Mesothelial cell of epicardium (in vitro differentiated cells): ENCODE data around the gene AOX1. TPM values are rescaled to one million over a fixed set of nuclear protein-coding genes. Genes with fewer than 3 reads are reported as not detected.

Experiments used
- DNase-seq, 2 experiments: peaks; one replicate each; pipeline ENCODE4 v3.0.0; 2021; ENCODE audit warnings: low spot score in 2 of 2; ENCODE audit not compliant: unreplicated experiment in 2 of 2
- H3K27ac Mint-ChIP-seq: 2 replicates; pipeline ENCODE4 v1.8.0; 2021; ENCODE audit warnings: mixed read lengths
- H3K27me3 Mint-ChIP-seq: 2 replicates; pipeline ENCODE4 v1.8.0; 2021; ENCODE audit warnings: low read depth, mixed read lengths
- H3K36me3 Mint-ChIP-seq: 2 replicates; pipeline ENCODE4 v1.8.0; 2021; ENCODE audit warnings: mixed read lengths
- H3K4me1 Mint-ChIP-seq: 2 replicates; pipeline ENCODE4 v1.8.0; 2021; ENCODE audit warnings: mixed read lengths
- H3K4me3 Mint-ChIP-seq: 2 replicates; pipeline ENCODE4 v1.8.0; 2021; ENCODE audit warnings: mild to moderate bottlenecking, moderate library complexity, mixed read lengths
- H3K9me3 Mint-ChIP-seq: 2 replicates; pipeline ENCODE4 v1.8.0; 2021; ENCODE audit warnings: mixed read lengths
- total RNA-seq: library from RNA; stranded (reverse); gene quantifications from 3 replicates; pipeline ENCODE4 v1.2.1, GENCODE V29; 2021
- TF ChIP-seq, protein P1 (sequence below): fragments of 200-600 bp; sonication (generic); IDR thresholded peaks from one replicate; pipeline ENCODE4 v1.5.0; 2021; ENCODE audit warnings: antibody characterized with exemption; ENCODE audit not compliant: unreplicated experiment

Gene AOX1
- total RNA-seq, 1 donor from 2014 or later: 2.2 TPM

DNA sequence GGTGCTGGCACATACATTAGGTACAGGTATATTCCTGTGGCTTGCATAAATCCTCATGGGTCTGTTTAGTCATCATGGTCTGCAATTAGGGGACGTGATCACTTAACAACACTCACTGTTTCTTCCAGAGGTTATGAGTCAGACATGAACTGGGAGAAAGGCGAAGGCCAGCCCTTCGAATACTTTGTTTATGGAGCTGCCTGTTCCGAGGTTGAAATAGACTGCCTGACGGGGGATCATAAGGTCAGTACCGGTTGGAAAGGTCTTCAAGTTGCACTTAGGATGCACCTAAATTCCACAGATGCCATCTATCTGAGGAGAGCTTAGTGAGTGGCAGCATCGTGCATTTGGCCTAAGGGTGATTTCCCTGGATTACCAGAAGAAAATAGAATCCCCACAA is 76.9 kb downstream of the AOX1 start:
- no peak for DNase-seq
- Mint-ChIP-seq H3K27me3 (no peaks in the 10 kb centered on the region), H3K4me3 (no peak overlapping the region), H3K36me3 (no peaks in the 10 kb centered on the region), H3K27ac (no peak overlapping the region), H3K9me3 (peaks cover 6% of the 10 kb centered on the region), H3K4me1 (peaks cover 4% of the 10 kb centered on the region)
- TF ChIP-seq, protein P1, sequence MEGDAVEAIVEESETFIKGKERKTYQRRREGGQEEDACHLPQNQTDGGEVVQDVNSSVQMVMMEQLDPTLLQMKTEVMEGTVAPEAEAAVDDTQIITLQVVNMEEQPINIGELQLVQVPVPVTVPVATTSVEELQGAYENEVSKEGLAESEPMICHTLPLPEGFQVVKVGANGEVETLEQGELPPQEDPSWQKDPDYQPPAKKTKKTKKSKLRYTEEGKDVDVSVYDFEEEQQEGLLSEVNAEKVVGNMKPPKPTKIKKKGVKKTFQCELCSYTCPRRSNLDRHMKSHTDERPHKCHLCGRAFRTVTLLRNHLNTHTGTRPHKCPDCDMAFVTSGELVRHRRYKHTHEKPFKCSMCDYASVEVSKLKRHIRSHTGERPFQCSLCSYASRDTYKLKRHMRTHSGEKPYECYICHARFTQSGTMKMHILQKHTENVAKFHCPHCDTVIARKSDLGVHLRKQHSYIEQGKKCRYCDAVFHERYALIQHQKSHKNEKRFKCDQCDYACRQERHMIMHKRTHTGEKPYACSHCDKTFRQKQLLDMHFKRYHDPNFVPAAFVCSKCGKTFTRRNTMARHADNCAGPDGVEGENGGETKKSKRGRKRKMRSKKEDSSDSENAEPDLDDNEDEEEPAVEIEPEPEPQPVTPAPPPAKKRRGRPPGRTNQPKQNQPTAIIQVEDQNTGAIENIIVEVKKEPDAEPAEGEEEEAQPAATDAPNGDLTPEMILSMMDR: no peak

DNA sequence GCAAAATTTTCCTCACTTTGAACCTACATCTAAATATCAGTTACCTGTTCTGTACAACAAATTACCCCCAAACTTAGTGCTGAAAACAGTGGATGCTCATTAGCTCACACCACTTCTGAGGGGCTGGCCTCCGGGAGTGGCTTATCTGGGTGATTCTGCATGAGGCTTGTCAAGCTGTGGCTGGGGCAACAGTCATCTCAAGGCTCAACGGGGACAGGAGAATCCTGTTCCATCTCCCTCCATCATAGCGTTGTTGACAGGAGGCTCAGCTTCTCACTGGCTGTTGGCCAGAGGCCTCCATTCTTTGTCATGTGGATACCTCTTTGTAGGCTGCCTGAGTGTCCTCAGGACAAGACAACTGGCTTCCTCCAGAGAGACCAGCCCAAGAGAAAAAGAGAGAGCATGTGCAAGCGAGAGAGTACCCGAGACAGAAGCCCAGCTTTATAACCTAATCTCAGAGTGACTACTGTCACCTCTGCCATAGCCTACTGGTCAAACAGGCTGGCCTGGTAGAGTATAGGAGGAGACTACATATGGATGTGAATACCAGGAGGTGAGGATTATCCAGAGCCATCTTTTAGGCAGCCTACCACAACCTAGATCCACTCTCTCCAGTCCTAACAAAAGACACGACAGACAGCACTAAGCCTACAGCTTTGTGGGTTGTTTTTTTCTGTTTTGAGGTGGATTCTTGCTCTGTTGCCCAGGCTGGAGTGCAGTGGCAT is 79.1 kb downstream of the AOX1 start:
- Mint-ChIP-seq H3K4me1 (peaks cover 4% of the 10 kb centered on the region), H3K4me3 (no peak overlapping the region), H3K9me3 (peaks cover 6% of the 10 kb centered on the region), H3K27ac (no peak overlapping the region), H3K36me3 (no peaks in the 10 kb centered on the region), H3K27me3 (no peaks in the 10 kb centered on the region)
- TF ChIP-seq, protein P1: no peak
- DNase-seq: no peak

DNA sequence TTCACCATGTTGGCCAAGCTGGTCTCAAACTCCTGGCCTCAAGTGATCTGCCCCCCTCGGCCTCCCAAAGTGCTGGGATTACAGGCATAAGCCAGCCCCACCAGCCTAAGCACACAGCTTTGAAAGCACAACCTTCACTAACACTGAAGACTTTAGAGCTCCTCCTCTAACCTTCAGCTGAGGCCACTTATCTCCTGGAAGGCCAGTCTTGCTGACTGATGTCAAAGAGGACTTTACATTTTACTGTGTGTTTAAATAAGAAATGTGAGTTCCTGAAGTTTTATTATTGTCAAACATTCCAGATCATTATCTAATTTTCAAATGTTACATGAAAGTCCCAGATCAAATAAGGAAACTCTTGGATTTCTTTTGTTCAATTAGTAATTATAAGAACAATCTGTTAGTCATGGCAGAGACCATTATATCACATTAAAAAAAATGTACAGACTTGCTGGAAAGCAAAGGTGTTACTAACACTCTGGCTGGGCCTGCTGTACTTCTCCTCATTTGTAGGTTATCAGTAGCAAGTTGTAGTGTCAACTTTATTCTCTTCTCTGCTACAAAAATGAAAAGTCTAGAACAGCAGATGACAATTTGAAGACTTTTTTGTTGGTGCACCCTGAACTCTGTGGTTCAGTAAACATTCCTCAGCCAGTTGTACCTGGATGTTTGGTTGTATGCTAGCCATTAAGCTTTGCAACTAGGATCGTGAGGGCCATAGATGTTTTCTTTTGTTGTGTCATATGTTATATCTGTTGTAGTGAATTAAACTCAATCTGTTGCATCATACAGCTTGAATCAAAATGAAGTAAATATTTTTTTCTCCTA is 80.0 kb downstream of the AOX1 start:
- Mint-ChIP-seq H3K9me3 (peaks cover 6% of the 10 kb centered on the region), H3K4me1 (peaks cover 4% of the 10 kb centered on the region), H3K27me3 (no peaks in the 10 kb centered on the region), H3K27ac (no peak overlapping the region), H3K36me3 (no peaks in the 10 kb centered on the region), H3K4me3 (no peak overlapping the region)
- TF ChIP-seq, protein P1: no peak
- no peak for DNase-seq

DNA sequence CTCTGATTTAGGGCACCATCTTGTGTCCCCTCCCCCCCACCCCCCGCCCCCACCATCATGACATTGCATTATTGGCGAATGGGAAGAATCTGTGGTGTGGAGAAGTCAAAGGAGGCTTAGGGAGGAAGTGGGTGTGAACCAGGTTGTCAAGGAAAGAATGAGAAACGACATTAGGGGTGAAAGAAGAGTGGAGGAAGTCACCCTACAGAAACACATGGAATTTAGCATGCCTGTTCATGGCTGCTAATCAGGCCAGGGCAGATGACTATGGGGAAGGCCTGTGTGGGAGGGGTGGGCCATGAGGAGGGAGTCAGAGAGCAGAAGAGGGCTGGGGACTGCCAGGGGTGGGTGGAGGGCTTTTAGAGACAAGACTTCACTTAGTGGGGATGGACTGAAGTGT is 81.6 kb downstream of the AOX1 start:
- peaks cover 4% of the 10 kb centered on the region for H3K27me3 Mint-ChIP-seq

DNA sequence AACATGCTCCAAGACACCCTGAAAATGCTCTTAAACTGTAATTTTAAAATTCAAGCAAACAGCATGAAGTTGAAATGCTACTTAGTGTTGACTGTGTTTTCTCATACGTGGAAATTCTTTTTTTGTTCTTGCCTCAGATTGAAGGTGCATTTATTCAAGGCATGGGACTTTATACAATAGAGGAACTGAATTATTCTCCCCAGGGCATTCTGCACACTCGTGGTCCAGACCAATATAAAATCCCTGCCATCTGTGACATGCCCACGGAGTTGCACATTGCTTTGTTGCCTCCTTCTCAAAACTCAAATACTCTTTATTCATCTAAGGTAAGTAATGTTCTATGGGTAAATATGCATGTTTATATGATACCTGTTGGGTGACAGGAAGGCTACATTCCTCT is 82.7 kb downstream of the AOX1 start:
- Mint-ChIP-seq H3K4me1 (no peaks in the 10 kb centered on the region), H3K9me3 (peaks cover 6% of the 10 kb centered on the region), H3K27me3 (peaks cover 6% of the 10 kb centered on the region), H3K36me3 (no peaks in the 10 kb centered on the region), H3K4me3 (no peak overlapping the region), H3K27ac (no peak overlapping the region)
- TF ChIP-seq, protein P1: no peak
- DNase-seq: no peak

More for the DNA sequence above, 81.6 kb downstream of the AOX1 start:
- DNase-seq: no peak
- Mint-ChIP-seq H3K4me1 (peaks cover 4% of the 10 kb centered on the region), H3K36me3 (no peaks in the 10 kb centered on the region), H3K9me3 (peaks cover 6% of the 10 kb centered on the region), H3K4me3 (no peak overlapping the region), H3K27ac (no peak overlapping the region)
- TF ChIP-seq, protein P1: no peak
